ENCODE data around the gene ZNF555. TPM values are rescaled to one million over a fixed set of nuclear protein-coding genes. Genes with fewer than 3 reads are reported as not detected.

The ZNF555 gene
- total and polyA plus RNA-seq, 2 of the 13 experiments (the other 11 are each of a cell fraction or from before 2014, with no cell fraction given) = 5.0 to 8.0 TPM

- TF ChIP-seq ZBTB4 (CRISPR knock-in tag; IDR thresholded peaks at IDR 0.05; ENCODE audit: borderline replicate concordance) (peak; percentile 75; the same call in 1 of the 2 replicates), LBX2 (CRISPR knock-in tag; IDR thresholded peaks at IDR 0.05; ENCODE audit: borderline replicate concordance) (no peak), HDAC1 (CRISPR knock-in tag; IDR thresholded peaks at IDR 0.05) (peak; percentile 81), TGIF2 (CRISPR knock-in tag; IDR thresholded peaks at IDR 0.05) (peak; percentile 80), HIC2 (CRISPR knock-in tag; IDR thresholded peaks at IDR 0.05; ENCODE audit: low read depth) (no peak), GPBP1L1 (CRISPR knock-in tag; IDR thresholded peaks at IDR 0.05) (no peak), ZNF839 (CRISPR knock-in tag; IDR thresholded peaks at IDR 0.05; ENCODE audit: borderline replicate concordance) (no peak), PCBP2 (optimal IDR thresholded peaks at IDR 0.05; ENCODE audit: low read depth, low read length, poor library complexity, severe bottlenecking) (no peak), PBX3 (CRISPR knock-in tag; IDR thresholded peaks at IDR 0.05; ENCODE audit: borderline replicate concordance) (no peak), NFYC (CRISPR knock-in tag; IDR thresholded peaks at IDR 0.05) (peak; percentile 64; the same call in 1 of the 2 replicates), TFAP4 (IDR thresholded peaks at IDR 0.05; ENCODE audit: borderline replicate concordance, low read depth) (0 out of 2 replicates have a peak, but pooled peaks have one; percentile 44), DPF2 (CRISPR knock-in tag; IDR thresholded peaks at IDR 0.05; ENCODE audit: borderline replicate concordance, low read depth) (no peak), REL (CRISPR knock-in tag; conservative IDR thresholded peaks at IDR 0.05) (no peak), POLR2AphosphoS5 (IDR thresholded peaks at IDR 0.05; ENCODE audit: low read depth, low read length) (peak; percentile 51), RXRA (CRISPR knock-in tag; IDR thresholded peaks at IDR 0.05) (peak; percentile 56), MEIS2 (CRISPR knock-in tag; IDR thresholded peaks at IDR 0.05) (0 out of 2 replicates have a peak, but pooled peaks have one; percentile 27), ZNF768 (CRISPR knock-in tag; IDR thresholded peaks at IDR 0.05) (peak; percentile 44; the same call in 1 of the 2 replicates), ZNF615 (CRISPR knock-in tag; IDR thresholded peaks at IDR 0.05; ENCODE audit: borderline replicate concordance) (no peak), ZNF350 (CRISPR knock-in tag; IDR thresholded peaks at IDR 0.05; ENCODE audit: borderline replicate concordance, low read depth) (peak; percentile 88), ZNF530 (CRISPR knock-in tag; IDR thresholded peaks at IDR 0.05; ENCODE audit: low read depth) (no peak), ZNF546 (CRISPR knock-in tag; conservative IDR thresholded peaks at IDR 0.05) (peak; percentile 12; the same call in 1 of the 2 replicates)
Observed at GRCh38 chr19:2819540-2820111, 21.6 kb upstream of the ZNF555 start, which contains the start of gene ZNF554 (continued).
